ENCODE data around the gene P2RY2. TPM values are rescaled to one million over a fixed set of nuclear protein-coding genes. Genes with fewer than 3 reads are reported as not detected.

The P2RY2 gene
- total RNA-seq, 1 experiment from 2014 or later = 0.26 TPM

GRCh38 chr11:73265278-73265810 lies 47.3 kb downstream of the P2RY2 start:
- no peak overlapping the region for H2BK5ac ChIP-seq (ENCODE audit: insufficient read length, low read length)
- H2AK5ac ChIP-seq (ENCODE audit: insufficient read length, low read length) = no peak overlapping the region
- H3K9ac ChIP-seq (ENCODE audit: extremely low read depth, insufficient read length, low read length) = no peak overlapping the region
- no peak overlapping the region for H2BK20ac ChIP-seq (ENCODE audit: low read depth, low read length, poor library complexity, severe bottlenecking)
- peaks cover 2% of the 10 kb centered on the region for H4K20me1 ChIP-seq (ENCODE audit: control insufficient read depth, insufficient read depth, insufficient read length)
- H3K18ac ChIP-seq (ENCODE audit: insufficient read length, low read depth, low read length) = no peak overlapping the region
- no peak overlapping the region for H2BK12ac ChIP-seq (ENCODE audit: insufficient read length, low read depth, low read length)
- H3K4me1 ChIP-seq (ENCODE audit: insufficient read depth, low read length) = no peaks in the 10 kb centered on the region
- H4K91ac ChIP-seq (ENCODE audit: insufficient read length, low read depth, low read length) = no peak overlapping the region
- Mint-ChIP-seq H3K4me3 (no peak overlapping the region), H3K27ac (no peak overlapping the region), H3K9me3 (no peaks in the 10 kb centered on the region; a peak in 1 of 5 replicates), H3K27me3 (ENCODE audit: low read depth) (peaks cover 35% of the 10 kb centered on the region), H3K36me3 (ENCODE audit: insufficient read depth in 1 of 3, low read depth in 3 of 3) (no peaks in the 10 kb centered on the region), H3K4me1 (peaks cover 9 to 21% of the 10 kb centered on the region in 2 experiments)
- no peaks in the 10 kb centered on the region for H3K23me2 ChIP-seq (ENCODE audit: insufficient read length, low read depth, low read length, poor library complexity, severe bottlenecking)
- no peak overlapping the region for H3K27ac ChIP-seq (ENCODE audit: insufficient read length, low read depth, low read length)
- H2AFZ ChIP-seq (ENCODE audit: low read length) = no peak overlapping the region
- H3K79me2 ChIP-seq (ENCODE audit: insufficient read depth, low read length) = no peaks in the 10 kb centered on the region
- no peak overlapping the region for H4K5ac ChIP-seq (ENCODE audit: insufficient read length, low read depth, low read length)
- no CpG with 5 or more reads among the region's 4 CpGs for WGBS (ENCODE audit: extremely low coverage, insufficient read length, low lambda C conversion rate)
- no peak overlapping the region for H3K4ac ChIP-seq (ENCODE audit: low read depth, low read length)
- H4K8ac ChIP-seq (replicated peaks; ENCODE audit: insufficient read length, low read depth, low read length) = no peak overlapping the region
- no peak overlapping the region for H3T11ph ChIP-seq (ENCODE audit: low read length)
- H2BK120ac ChIP-seq (ENCODE audit: low read depth, low read length, poor library complexity, severe bottlenecking) = no peak overlapping the region
- no peak for TF ChIP-seq CTCF (conservative IDR thresholded peaks at IDR 0.05)
- no peak overlapping the region for H3K4me2 ChIP-seq (ENCODE audit: insufficient read depth, insufficient read length, low read length)
- H3K56ac ChIP-seq (ENCODE audit: insufficient read length, low read depth, low read length) = no peak overlapping the region
- no peaks in the 10 kb centered on the region for H3K9me3 ChIP-seq (ENCODE audit: control insufficient read depth, low read depth, low read length)
- H2BK15ac ChIP-seq (ENCODE audit: low read depth, low read length) = no peak overlapping the region
- H3K27me3 ChIP-seq (ENCODE audit: insufficient read depth, low read length) = peaks cover 4% of the 10 kb centered on the region
- H3K23ac ChIP-seq (ENCODE audit: insufficient read length, low read depth, low read length) = no peak overlapping the region
- no peaks in the 10 kb centered on the region for H3K79me1 ChIP-seq (ENCODE audit: insufficient read depth, low read depth, low read length, poor library complexity, severe bottlenecking)
- peak; percentile 5 for DNase-seq
- no peak overlapping the region for H3K14ac ChIP-seq (ENCODE audit: insufficient read depth, low read length)
